Uterus (tissue), 2 donors: Measurements from ENCODE around the gene NOP53.

Experiments used
- CTCF ChIP-seq, 4 experiments: fragments of 200-600 bp in 2 of 4; fragments of 450-650 bp in 2 of 4; sonication (generic) in 2 of 4; IDR thresholded peaks; one replicate each; pipeline ENCODE4 v1.5.1; 2016 to 2019; ENCODE audit warnings: antibody characterized with exemption in 4 of 4, mild to moderate bottlenecking in 2 of 4, moderate library complexity in 1 of 4
- POLR2A ChIP-seq, 2 donors: fragments of 450-650 bp; IDR thresholded peaks; one replicate each; pipeline ENCODE4 v1.6.1; 2016; ENCODE audit warnings: antibody characterized with exemption in 2 of 2, mild to moderate bottlenecking in 1 of 2, moderate library complexity in 1 of 2

- TF ChIP-seq CTCF (IDR thresholded peaks at IDR 0.05), result no peak
- TF ChIP-seq POLR2A (IDR thresholded peaks at IDR 0.05), result no peak
These were observed 51.4 kb downstream of the NOP53 start for GRCh38 chr19:47796785-47797184.
